HepG2 (cell line): ENCODE measurements around the gene TH. TPM values are rescaled to one million over a fixed set of nuclear protein-coding genes. Genes with fewer than 3 reads are reported as not detected.

Source experiments
- BRD4 ChIP-seq: sonication (generic); formaldehyde crosslinking; IDR thresholded peaks from 2 replicates; pipeline ENCODE4 v1.4.0; 2020; ENCODE audit warnings: missing genetic modification reagents
- GABPB1 ChIP-seq: IDR thresholded peaks from 2 replicates; pipeline ENCODE4 v1.6.1; 2016; ENCODE audit warnings: mild to moderate bottlenecking, missing genetic modification reagents, moderate library complexity, missing compliant biosample characterization
- GRHL1 ChIP-seq: sonication (generic); formaldehyde crosslinking; conservative IDR thresholded peaks from 2 replicates; pipeline ENCODE4 v1.8.0; 2022; ENCODE audit warnings: missing genetic modification reagents
- KAT7 ChIP-seq: IDR thresholded peaks from 2 replicates; pipeline ENCODE4 v1.6.1; 2018; ENCODE audit warnings: borderline replicate concordance, missing compliant biosample characterization
- PAF1 ChIP-seq: IDR thresholded peaks from 2 replicates; pipeline ENCODE4 v1.6.1; 2016; ENCODE audit warnings: missing genetic modification reagents, missing compliant biosample characterization
- STAG1 ChIP-seq: sonication (generic); formaldehyde crosslinking; IDR thresholded peaks from 2 replicates; pipeline ENCODE4 v1.4.0; 2020; ENCODE audit warnings: missing genetic modification reagents
- TEAD2 ChIP-seq: sonication (generic); formaldehyde crosslinking; IDR thresholded peaks from 2 replicates; pipeline ENCODE4 v1.9.0; 2021; ENCODE audit warnings: missing genetic modification reagents
- ZKSCAN5 ChIP-seq: sonication (generic); formaldehyde crosslinking; IDR thresholded peaks from 2 replicates; pipeline ENCODE4 v1.5.1; 2020; ENCODE audit warnings: mild to moderate bottlenecking, missing genetic modification reagents
- ZNF136 ChIP-seq: sonication (generic); formaldehyde crosslinking; IDR thresholded peaks from 2 replicates; pipeline ENCODE4 v1.8.1; 2022; ENCODE audit warnings: low read depth, mild to moderate bottlenecking, moderate library complexity, missing genetic modification reagents
- ZNF160 ChIP-seq: sonication (generic); formaldehyde crosslinking; IDR thresholded peaks from 2 replicates; pipeline ENCODE4 v1.8.0; 2022; ENCODE audit warnings: mild to moderate bottlenecking, inconsistent platforms, missing genetic modification reagents
- ZNF34 ChIP-seq: sonication (generic); formaldehyde crosslinking; IDR thresholded peaks from 2 replicates; pipeline ENCODE4 v1.4.0; 2020; ENCODE audit warnings: mild to moderate bottlenecking, missing genetic modification reagents, borderline replicate concordance
- ZNF597 ChIP-seq: sonication (generic); formaldehyde crosslinking; IDR thresholded peaks from 2 replicates; pipeline ENCODE4 v1.5.0; 2020; ENCODE audit warnings: missing genetic modification reagents
- ZNF800 ChIP-seq: sonication (generic); formaldehyde crosslinking; IDR thresholded peaks from 2 replicates; pipeline ENCODE4 v1.4.0; 2020; ENCODE audit warnings: missing genetic modification reagents
- polyA plus RNA-seq, 8 experiments: library from polyadenylated mRNA; depleted of rRNA in 3 of 8; stranded (reverse) in 7 of 8; unstranded in 1 of 8; fragments of >200 nt; fragmentation: Illumina TruSeq in 4 of 8; extraction: Trizol in 4 of 8; gene quantifications; 2 replicates each; pipeline versions ENCODE4 v1.2.1 to v1.2.3, GENCODE V29; 2011 to 2016; ENCODE audit warnings: low read depth in 4 of 8, missing spikeins in 1 of 8, mixed read lengths in 1 of 8; ENCODE audit not compliant: insufficient read depth in 1 of 8
- total RNA-seq, 5 experiments: library from RNA; depleted of rRNA; stranded (reverse); fragments of >200 nt; fragmentation: Illumina TruSeq; extraction: Trizol; gene quantifications; 2 replicates each; pipeline ENCODE4 v1.2.3, GENCODE V29; 2016; ENCODE audit warnings: low read depth in 1 of 5
- TF ChIP-seq, protein P1 (sequence below), 2 experiments: sonication (generic) in 1 of 2; formaldehyde crosslinking in 1 of 2; IDR thresholded peaks; 2 replicates each; pipeline versions ENCODE4 v1.5.1 to v1.6.1; 2011 to 2020; ENCODE audit warnings: borderline replicate concordance in 1 of 2, low read depth in 1 of 2, low read length in 1 of 2, mild to moderate bottlenecking in 1 of 2, missing genetic modification reagents in 1 of 2, moderate library complexity in 1 of 2
- TF ChIP-seq, protein P2 (sequence below): sonication (generic); formaldehyde crosslinking; IDR thresholded peaks from 2 replicates; pipeline ENCODE4 v1.8.1; 2022; ENCODE audit warnings: mild to moderate bottlenecking, missing genetic modification reagents
- TF ChIP-seq, protein P3 (sequence below): sonication (generic); formaldehyde crosslinking; IDR thresholded peaks from 2 replicates; pipeline ENCODE4 v1.5.0; 2020; ENCODE audit warnings: missing genetic modification reagents, mild to moderate bottlenecking, borderline replicate concordance
- TF ChIP-seq, protein P4 (sequence below): sonication (generic); formaldehyde crosslinking; conservative IDR thresholded peaks from 2 replicates; pipeline ENCODE4 v1.8.1; 2023; ENCODE audit warnings: missing genetic modification reagents

The TH gene
- total and polyA plus RNA-seq, 2 of the 13 experiments (the other 11 are each of a cell fraction or from before 2014, with no cell fraction given): 0.36 TPM; not detected in 1

DNA sequence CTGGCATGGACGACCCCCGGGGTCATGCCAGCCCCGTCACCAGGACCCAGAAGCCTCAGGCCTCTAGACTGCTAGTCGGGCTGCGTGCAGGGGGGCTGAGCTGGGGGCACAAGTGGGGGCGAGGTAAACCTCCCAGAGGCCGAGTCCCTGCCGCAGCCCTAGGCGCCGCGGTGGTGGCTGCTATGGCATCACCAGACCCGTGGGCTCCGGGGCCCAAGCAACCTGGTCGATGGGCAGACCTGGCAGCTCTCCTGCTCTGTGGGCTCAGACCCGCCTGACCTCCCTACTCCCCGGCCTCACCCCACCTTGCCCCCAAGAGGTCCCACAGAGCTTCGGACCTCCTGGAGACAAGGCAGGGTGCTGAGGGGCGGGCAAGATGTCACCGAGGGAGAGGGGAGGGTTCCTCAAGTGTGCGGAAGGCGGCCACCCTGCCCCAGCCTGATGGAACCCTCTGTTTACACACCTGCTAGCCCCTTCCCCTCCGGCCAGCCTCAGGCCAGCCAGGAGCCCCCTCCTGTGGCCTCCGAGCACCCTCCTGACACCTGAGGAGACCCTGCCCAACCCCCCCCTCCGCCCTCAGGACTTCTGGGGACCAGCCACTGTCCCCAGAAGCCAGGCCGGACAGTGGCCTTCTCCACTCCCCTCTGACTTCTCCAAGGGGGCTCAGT lies 41.8 kb downstream of the TH start (continued):
- TF ChIP-seq, protein P1, sequence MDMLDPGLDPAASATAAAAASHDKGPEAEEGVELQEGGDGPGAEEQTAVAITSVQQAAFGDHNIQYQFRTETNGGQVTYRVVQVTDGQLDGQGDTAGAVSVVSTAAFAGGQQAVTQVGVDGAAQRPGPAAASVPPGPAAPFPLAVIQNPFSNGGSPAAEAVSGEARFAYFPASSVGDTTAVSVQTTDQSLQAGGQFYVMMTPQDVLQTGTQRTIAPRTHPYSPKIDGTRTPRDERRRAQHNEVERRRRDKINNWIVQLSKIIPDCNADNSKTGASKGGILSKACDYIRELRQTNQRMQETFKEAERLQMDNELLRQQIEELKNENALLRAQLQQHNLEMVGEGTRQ (IDR thresholded peaks at IDR 0.05; ENCODE audit: low read depth, low read length): no peak
- TF ChIP-seq, protein P1 (CRISPR knock-in tag; IDR thresholded peaks at IDR 0.05; ENCODE audit: borderline replicate concordance): 0 out of 2 replicates have a peak, but pooled peaks have one; percentile 9
- TF ChIP-seq GRHL1 (no peak), ZNF800 (CRISPR knock-in tag) (no peak), PAF1 (CRISPR knock-in tag) (peak; percentile 94), ZNF597 (no peak), ZNF160 (CRISPR knock-in tag) (0 out of 2 replicates have a peak, but pooled peaks have one; percentile 54), KAT7 (CRISPR knock-in tag) (no peak), TEAD2 (CRISPR knock-in tag) (no peak), ZKSCAN5 (CRISPR knock-in tag) (no peak), STAG1 (CRISPR knock-in tag) (no peak), BRD4 (CRISPR knock-in tag) (no peak), GABPB1 (CRISPR knock-in tag) (peak; percentile 43; the same call in 1 of the 2 replicates), ZNF34 (no peak), ZNF136 (no peak)
- TF ChIP-seq, protein P2, sequence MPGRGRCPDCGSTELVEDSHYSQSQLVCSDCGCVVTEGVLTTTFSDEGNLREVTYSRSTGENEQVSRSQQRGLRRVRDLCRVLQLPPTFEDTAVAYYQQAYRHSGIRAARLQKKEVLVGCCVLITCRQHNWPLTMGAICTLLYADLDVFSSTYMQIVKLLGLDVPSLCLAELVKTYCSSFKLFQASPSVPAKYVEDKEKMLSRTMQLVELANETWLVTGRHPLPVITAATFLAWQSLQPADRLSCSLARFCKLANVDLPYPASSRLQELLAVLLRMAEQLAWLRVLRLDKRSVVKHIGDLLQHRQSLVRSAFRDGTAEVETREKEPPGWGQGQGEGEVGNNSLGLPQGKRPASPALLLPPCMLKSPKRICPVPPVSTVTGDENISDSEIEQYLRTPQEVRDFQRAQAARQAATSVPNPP: peak; percentile 83; the same call in 1 of the 2 replicates
- TF ChIP-seq, protein P3, sequence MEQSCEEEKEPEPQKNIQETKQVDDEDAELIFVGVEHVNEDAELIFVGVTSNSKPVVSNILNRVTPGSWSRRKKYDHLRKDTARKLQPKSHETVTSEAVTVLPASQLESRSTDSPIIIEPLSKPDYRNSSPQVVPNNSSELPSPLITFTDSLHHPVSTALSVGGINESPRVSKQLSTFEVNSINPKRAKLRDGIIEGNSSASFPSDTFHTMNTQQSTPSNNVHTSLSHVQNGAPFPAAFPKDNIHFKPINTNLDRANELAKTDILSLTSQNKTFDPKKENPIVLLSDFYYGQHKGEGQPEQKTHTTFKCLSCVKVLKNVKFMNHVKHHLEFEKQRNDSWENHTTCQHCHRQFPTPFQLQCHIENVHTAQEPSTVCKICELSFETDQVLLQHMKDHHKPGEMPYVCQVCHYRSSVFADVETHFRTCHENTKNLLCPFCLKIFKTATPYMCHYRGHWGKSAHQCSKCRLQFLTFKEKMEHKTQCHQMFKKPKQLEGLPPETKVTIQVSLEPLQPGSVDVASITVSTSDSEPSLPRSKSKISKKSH: no peak
- TF ChIP-seq, protein P4, sequence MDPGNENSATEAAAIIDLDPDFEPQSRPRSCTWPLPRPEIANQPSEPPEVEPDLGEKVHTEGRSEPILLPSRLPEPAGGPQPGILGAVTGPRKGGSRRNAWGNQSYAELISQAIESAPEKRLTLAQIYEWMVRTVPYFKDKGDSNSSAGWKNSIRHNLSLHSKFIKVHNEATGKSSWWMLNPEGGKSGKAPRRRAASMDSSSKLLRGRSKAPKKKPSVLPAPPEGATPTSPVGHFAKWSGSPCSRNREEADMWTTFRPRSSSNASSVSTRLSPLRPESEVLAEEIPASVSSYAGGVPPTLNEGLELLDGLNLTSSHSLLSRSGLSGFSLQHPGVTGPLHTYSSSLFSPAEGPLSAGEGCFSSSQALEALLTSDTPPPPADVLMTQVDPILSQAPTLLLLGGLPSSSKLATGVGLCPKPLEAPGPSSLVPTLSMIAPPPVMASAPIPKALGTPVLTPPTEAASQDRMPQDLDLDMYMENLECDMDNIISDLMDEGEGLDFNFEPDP: no peak
